ENCODE results near the gene FAM210B.
"Not testable (repeated sequence)": the region's sequence is repeated elsewhere in the genome, so short reads cannot be mapped to it uniquely, and the experiment has no call there.

FAM210B gene

DNA sequence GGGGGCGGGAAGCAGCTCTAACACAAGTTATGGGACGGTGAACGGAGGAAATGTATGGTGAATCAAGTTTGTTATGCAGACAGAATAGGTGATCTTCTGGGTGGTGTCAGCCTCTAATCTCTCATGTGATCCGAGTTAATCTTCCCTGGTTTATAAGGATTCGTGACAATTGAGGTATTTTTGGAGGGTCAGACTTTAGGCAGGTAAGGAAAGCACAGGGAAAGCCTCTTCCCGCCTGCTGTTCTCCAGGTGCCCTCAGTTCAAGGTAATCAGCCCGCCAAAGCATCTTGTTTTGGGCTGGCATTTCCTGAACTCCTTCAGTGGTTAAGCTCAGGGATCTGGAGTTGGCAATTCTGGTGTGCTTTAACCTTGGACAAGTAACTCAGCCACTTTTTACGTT lies 34.9 kb downstream of the FAM210B start:
- no peak for DNase-seq

DNA sequence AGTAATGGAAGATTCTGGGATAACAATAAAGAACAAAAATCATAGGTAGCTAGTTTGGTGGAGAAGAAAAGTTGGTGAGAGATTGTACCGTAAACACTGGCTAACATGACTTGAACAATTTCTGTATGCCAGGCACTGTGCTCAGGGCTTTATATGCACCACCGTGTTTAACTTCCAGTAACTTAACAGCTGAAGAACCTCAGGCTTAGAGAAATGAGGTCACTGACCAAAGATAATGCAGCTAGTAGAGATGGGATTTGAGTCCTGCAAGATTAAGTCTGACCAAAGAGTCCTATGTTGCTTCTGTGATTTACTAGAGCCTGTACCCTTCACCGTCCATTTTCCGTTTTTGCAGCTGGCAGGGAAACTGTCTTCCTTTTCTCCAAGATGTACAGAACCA lies 36.4 kb downstream of the FAM210B start:
- no peak for DNase-seq

DNA sequence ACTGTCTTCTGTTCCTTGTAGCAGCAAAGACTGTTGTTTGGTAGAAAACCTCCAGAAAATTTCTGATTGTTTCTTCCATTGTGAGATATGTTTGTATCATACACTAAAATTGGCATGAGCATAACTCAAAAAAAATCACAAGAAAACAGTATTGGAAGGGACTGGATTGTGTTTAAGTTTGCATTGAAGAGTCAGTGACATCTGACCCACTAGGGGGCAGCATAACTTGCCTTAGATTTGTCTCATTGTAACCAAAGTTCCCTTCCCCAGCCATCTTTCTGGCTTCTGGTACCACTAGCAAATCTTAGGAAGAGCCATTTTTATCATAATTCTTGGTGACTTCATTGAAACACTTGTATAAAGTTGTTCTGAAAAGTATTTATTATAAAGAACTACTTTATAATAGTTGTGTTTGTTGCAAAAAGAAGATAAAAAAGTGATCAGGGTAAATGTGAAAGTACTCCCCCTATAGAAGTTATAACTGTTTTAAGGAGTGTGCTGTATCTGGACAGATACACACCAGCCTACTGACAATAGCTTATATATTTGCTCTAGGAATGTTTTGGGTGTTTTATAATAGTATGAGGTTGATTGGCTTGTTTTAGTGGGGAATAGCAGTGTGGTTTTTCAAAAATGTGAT lies 41.3 kb downstream of the FAM210B start:
- DNase-seq, result peak; percentile 41

DNA sequence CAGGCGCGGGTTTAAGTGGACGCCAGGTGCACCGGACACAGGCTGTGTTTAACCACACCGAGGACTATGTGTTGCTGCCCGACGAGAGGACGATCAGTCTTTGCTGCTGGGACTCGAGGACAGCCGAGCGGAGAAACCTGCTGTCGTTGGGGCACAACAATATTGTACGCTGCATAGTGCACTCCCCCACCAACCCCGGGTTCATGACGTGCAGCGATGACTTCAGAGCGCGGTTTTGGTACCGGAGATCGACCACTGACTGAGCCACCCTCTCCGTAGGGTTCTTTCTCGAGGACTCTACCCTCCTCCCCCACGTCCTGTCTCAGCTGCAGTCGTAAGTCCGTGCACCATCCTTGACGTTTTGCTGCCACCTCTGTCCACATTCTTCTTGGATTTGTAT lies 44.7 kb downstream of the FAM210B start:
- no peak for DNase-seq

DNA sequence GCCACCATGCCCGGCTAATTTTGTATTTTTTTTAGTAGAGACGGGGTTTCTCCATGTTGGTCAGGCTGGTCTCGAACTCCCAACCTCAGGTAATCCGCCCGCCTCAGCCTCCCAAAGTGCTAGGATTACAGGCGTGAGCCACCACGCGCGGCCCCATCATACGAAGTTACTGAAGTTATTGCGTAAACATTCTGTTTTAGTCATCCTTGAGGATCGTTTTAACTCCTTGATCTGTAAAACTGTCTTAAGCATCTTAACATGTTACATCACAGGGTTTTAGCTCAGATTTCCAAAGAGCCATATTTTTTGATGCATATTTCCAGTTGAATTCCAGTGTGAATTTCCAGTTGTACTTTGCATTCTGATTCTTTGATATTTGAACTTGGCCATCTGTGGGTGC lies 46.6 kb downstream of the FAM210B start:
- DNase-seq, result not testable (repeated sequence)

DNA sequence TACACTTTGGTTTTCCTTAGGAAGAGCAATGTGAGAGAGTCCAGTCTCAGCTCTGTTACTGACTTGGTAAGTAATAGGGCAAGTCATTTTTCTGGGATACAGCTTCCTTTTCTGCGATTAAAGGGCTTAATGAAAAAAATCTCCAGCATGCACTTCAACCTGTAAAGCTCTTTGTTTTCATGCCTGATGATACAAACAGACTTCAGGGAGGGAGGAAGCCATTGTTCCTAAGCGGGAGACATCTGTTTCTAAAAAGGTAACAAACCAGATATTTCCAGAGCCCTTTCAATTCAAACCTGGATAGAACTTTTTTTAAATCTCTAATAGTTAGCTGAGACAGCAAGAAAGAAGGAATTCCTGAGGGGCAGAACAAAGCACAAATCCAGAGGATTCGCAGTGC lies 48.1 kb downstream of the FAM210B start:
- no peak for DNase-seq

DNA sequence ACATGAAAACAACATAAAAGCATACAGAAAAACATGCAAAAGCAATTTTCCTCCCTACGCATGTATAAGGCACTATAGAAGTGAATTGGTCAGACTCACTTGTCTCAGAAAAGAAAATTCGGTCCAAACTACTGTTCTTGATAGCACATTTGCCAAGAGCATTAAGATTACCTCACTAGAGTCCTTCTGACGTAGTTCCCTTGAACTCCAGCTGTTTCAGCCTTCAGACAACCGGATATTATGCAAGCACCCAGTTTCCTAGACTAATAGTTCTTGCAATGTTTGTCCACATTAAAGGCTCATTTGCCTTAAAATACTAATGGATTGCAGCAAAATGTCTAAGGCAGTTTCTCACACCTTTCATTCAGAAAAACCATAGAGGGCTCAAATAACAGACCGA lies 50.7 kb downstream of the FAM210B start:
- DNase-seq, result no peak

DNA sequence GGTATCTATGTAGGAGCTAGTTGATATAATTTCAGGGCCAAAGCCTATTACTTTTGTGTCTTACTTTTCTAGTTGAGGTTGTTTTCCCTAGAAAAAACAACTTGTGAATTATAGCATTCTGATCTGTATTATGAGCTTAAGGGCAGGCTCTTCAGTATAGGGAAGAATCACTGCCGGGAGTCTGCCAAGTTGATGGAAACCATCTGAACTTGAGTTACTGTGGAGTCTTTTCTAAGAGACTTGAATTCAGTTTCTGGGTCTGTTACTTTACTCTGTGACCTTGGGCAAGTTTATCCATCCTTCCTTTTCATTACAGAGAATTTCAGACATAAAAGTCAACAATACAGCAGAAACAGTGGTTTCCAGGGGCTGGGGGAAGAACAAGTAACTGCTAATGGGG lies 51.2 kb downstream of the FAM210B start:
- no peak for DNase-seq

DNA sequence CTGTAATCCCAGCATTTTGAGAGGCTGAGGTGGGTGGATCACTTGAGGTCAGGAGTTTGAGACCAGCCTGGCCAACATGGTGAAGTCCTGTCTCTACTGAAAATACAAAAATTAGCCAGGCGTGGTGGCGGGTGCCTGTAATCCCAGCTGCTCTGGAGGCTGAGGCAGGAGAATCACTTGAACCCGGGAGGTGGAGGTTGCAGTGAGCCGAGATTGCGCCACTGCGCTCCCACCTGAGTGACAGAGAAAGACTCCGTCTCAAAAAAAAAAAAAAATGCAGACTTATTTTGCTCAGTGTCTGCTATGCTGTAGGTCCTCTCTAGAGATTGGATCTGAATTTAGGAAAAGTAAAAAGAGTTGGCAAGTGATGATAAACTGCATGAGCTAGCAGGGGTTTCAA lies 52.5 kb downstream of the FAM210B start:
- DNase-seq, result not testable (repeated sequence)

DNA sequence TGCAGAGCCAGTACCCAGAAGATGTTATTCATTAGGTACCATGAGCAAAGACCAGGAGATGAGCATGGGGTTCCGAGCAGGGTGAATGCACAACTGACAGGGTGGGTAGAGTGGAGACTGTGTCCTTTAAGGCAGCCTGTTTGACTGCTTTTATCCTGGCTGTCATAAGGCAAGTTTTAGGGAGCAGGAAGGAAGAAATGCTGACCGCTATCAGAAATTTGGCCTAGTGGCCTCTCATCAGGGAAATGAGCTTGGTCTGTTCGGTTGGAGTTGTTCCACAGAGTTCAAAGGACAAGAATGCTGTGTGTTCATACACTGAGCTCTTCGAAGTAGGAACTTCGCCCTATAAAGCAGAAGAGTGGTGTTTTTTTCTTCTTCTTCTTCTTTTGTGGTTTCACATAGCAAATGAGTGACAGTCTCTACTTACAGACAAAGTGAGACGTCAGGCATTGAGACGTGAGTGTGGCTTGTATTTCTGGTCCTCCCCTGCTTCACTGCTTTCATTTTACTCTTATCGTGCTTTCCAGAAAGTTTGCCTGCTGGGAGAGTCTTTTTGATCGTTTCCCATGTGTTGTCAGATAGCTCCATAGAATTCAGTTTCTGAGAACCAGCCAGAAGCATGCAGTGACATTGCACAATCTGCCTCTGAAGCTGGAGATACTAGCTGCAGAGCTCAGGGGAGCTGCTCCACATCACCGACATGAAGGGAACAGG lies 53.1 kb downstream of the FAM210B start, which contains the start of gene CASS4:
TSS of gene CASS4 (plus strand) at position 502 of the 714 bp plus-strand sequence. CDS start at position 701, 199 bp downstream.
- peak; percentile 22 for DNase-seq

DNA sequence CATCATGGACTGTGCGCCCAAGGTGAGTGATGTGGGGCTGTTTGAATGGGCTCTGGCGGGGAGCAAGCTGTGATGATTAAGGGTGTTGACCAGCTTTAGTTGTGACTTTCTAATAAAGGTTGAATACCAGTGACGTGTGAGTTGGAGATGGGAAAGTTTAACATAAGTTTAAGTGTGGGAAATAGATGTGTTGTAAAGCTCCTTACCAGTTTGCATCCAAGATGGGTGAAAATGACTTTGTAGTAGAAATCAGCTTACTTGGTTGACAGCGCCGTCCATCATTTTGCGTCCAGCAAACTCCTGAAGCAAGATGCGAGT lies 53.7 kb downstream of the FAM210B start:
- no peak for DNase-seq

DNA sequence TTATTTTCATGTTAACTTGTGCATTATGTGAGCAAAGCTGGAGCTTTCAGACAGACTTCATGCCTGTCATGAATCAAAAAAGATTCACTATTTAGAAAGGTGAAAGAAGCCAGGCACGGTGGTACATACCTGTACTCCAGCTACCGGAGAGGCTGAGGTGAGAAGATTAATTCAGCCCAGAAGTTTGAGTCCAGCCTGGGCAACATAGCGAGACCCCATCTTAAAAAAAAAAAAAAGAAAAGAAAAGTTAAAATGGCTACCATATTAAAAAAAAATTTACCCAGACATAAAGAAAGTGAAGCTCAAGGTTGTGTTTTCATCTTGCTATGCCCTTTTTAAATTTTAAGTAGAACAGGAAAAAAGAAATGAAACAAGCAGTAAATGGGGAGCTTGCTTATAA lies 54.2 kb downstream of the FAM210B start:
- DNase-seq, result no peak

DNA sequence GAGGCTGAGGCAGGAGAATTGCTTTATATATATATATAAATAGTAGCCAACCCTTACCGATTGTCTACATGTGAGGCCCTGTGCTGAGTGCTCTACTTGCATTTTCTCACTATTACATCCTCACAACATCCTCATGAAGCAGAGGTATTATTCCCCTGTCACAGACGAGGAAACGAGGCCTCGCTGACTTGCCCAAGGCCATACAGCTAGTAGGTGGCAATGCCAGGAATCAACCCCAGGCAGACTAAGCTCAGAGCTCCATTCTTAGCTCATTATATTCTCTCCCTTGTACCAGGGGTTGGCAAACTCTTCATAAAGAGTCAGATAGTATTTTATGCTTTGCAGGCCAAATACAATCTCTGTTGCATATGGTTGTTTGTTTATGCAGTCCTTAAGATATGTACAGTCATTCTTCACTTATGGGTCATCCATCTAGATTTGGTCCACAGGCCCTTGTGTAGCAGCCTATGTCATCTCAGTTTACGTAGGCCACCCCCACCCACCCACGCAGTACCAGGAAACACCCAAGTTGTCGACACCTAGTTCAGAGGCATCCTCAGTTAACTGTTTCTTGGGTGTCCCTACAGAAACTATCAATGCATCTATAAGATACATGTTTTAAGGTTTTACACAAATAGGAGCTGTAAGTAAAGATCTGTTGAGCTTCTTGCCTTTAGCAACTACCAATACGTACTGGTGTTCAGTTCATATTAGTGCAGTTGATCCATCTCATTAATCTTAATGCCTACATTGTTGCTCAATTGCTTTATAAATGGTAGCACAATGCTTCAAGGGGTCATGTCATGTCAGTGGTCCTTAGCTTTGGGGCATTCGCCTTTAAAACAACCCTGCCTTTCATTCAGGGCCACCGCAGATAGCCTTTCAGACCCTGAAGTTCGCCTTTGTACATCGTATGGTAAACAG lies 56.3 kb downstream of the FAM210B start:
- DNase-seq, result peak; percentile 36

DNA sequence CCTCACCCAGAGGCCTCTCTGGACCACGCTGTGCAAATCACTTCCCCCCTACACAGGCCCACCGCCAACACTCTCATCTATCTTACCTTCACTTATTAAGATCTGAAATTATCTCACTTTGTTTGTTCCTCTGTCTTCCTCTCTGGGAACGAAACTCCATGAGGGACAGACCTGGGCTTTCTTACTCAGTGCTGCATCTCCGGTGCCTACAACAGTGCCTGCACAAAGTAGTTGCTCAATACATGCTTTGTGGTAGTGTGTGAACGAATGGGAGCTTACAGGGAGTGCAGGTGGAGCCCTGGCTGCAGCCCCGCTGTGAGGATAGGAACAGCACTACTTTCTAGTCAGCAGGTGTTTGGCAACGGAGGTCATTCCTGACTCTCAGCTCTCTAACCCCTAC lies 58.6 kb downstream of the FAM210B start:
- DNase-seq, result no peak

DNA sequence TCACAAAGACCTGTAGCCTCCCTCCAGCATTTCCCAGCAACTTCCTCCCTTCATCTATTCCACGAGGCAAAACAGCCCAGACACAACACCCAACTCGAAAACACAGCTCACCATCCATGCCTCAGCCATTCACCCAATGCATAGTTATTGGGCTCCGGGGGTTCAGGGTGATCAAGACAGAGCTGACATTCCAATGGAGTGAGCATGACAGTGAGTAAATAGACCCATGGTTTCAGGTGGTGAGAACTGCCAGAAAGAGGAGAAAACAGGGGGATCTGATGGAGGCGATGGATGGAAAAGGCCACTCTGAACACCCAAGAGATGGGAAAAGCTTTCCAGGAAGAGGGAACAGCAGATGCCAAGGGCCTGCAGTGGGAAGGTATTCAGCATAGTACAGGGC lies 59.1 kb downstream of the FAM210B start:
- DNase-seq, result no peak

Data from CD4-positive, alpha-beta T cell treated with Interferon gamma for 1 hour (primary cell).